Astrocyte of the cerebellum (primary cell): ENCODE data around the gene CRTAP.

Source experiments
- DNase-seq: peaks from one replicate; pipeline ENCODE4 v3.0.0-alpha.2; 2011; ENCODE audit warnings: low read depth
- H3K4me3 ChIP-seq: 2 replicates; pipeline ENCODE4 v1.5.1; 2011; ENCODE audit warnings: mild to moderate bottlenecking, low read depth, low read length, moderate library complexity
- in situ Hi-C: cut with HindIII; loops from 2 replicates; pipeline ENCODE4 v1.10.0; 2017; ENCODE audit warnings: low sequenced_read_pairs
- TF ChIP-seq, protein P1 (sequence below): IDR thresholded peaks from 2 replicates; pipeline ENCODE4 v1.5.1; 2012; ENCODE audit warnings: low read length, low read depth, moderate library complexity, mild to moderate bottlenecking; ENCODE audit errors: missing control alignments

CRTAP gene

DNA sequence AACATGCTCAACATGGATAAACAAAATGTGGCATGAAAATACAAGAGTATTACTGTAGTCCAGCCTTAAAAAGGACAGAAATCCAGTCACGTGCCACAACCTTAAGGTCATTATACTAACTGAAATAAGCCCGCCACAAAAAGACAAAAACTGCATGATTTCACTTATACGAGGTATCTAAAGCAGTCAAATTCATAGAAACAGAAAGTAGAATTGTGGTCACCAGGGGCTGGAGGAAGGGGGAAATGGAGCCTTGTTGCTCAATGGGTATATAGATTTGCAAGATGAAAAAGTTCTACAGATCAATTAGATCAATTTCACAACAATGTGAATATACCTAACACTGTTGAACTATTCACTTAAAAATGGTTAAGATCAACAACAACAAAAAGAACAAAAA lies 24.3 kb upstream of the CRTAP start:
- DNase-seq: no peak
- no peak overlapping the region for H3K4me3 ChIP-seq
- TF ChIP-seq, protein P1, sequence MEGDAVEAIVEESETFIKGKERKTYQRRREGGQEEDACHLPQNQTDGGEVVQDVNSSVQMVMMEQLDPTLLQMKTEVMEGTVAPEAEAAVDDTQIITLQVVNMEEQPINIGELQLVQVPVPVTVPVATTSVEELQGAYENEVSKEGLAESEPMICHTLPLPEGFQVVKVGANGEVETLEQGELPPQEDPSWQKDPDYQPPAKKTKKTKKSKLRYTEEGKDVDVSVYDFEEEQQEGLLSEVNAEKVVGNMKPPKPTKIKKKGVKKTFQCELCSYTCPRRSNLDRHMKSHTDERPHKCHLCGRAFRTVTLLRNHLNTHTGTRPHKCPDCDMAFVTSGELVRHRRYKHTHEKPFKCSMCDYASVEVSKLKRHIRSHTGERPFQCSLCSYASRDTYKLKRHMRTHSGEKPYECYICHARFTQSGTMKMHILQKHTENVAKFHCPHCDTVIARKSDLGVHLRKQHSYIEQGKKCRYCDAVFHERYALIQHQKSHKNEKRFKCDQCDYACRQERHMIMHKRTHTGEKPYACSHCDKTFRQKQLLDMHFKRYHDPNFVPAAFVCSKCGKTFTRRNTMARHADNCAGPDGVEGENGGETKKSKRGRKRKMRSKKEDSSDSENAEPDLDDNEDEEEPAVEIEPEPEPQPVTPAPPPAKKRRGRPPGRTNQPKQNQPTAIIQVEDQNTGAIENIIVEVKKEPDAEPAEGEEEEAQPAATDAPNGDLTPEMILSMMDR: no peak
- in situ Hi-C loops: no loop called here

DNA sequence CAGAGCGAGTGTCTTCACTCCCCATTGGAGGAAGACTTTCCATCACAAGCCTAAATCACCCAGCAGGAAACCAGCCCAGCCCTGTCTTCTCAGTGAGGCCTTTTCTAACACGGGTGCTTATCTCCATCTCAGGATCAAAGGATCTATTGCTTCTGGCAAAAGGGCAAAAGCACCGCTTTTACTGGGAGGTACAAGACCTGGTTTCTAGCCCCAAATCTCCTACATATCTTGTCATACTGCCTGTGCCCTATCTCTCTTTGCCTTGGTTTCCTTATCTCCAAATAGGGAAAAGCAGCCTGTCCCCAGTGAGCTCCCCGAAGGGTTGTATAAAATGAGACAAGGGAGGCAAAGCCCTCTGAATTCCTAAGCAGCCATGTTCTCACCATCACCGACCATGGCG lies 22.1 kb upstream of the CRTAP start:
- DNase-seq: no peak
- in situ Hi-C loops: no loop called here
- H3K4me3 ChIP-seq: no peak overlapping the region
- TF ChIP-seq, protein P1: no peak

DNA sequence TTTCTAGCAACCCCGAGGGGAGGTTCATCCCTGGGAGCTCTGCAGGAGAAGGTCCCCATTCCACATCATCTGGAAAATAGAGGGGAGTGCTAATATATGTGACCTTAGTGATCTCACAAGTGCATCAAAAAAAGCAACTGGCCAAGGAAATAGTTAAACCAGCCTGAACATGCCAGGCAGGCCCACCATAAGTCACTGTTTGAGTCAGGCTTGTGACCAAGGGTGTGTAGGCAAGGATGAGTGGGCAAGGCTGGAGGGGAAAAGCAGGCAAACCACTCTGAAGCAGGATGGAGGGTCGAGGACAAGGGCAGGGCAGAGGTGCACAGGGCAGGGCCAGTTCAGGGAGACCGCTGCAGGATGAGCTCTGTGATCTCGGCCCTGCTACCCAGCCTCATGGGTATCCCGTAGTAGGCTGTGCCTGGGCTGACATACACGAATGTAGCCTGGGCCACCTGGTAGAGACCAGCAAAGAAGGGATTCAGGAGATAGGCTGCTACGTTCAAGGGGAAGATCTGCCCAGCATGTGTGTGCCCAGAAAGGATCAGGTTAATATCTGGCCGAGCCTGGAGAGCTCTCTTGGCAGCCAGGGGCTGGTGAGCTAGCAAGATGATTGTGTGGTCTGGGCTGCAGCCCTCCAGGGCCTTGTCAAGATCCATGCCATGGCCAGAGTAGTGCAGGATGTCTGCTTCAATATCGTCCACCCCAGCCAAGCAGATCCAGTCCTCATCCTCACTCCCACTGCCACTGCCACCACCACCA lies 21.1 kb upstream of the CRTAP start:
- DNase-seq: no peak
- H3K4me3 ChIP-seq: no peak overlapping the region
- in situ Hi-C loops: no loop called here

DNA sequence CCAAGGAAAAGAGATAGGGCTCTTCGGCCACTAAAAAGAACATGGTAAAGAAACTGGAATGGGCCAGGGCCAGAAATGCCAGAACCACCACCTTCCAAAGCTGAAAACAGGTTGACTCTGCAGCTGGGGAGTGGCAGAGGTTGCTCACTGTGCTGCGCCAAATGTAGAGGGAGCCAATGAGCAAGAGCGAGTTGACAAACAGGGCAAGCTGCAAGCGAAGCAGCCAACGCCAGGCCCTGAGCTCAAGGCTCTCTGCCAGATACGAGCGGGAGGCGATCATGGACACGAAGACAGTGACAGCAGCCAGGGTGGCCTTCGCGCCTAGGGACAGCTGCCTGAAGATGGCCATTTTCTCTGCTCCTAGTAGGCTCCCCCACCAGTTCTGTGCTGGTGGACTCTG lies 20.0 kb upstream of the CRTAP start:
- no peak for DNase-seq
- TF ChIP-seq, protein P1: no peak
- in situ Hi-C loops: no loop called here
- H3K4me3 ChIP-seq: no peak overlapping the region

More for the DNA sequence above, 21.1 kb upstream of the CRTAP start:
- TF ChIP-seq, protein P1: no peak

DNA sequence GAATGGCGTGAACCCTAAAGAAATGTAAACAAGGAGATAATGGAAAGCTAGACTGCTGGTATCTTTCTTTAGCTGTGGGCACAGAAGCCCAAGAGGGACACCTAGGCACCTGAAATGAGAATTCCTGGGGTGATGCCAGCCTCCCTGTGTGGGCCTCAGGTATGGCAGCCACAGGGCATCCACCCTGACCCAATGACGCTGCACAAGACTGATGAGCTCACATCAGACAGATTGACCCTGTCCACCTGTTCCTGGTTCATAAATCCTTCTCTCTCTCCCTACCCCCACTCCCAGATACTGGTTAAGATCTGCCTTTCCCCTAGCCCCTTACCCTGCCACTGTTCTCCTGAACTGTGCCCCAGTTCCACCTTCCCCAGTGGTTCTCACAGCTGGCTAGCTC lies 18.4 kb upstream of the CRTAP start:
- in situ Hi-C loops: no loop called here
- TF ChIP-seq, protein P1: no peak
- peak overlapping the region; percentile 94 for H3K4me3 ChIP-seq
- DNase-seq: no peak

DNA sequence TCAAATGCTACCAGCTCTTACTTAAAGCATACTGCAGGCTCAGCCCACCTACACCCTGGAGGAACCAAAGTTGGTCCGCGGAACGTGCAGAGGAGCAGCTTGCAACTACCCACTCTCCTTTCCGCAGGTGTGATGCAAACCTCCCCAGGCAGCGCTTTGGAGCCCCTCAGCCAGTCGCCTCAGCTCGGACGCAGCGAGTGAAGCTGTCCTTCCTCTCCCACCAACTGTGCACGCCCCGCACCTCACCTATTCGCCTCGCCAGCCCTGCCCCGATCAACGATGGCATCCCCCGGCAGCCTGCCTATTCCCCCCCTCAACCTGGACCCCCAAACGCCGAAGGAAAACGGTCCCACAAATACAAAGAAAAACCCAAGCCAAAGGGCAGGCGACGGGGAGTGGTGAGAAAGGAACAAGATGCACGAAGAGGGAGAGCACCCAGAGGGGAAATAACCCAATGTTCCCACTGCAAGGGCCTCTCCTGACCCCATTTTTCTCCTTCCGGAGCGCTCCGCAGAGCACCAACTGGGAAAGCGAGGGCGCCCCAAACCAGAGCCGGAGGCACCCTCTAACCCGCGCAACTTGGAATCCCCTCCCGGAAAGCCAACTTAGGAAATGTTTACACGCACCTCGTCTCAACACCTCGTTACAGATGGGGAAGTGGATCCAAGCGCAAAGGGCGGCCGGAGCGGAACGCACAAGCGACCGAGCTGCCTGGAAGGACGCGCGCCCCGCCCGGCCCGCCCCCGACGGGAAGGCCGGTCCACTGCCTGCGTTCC lies 17.5 kb upstream of the CRTAP start:
- DNase-seq: no peak
- TF ChIP-seq, protein P1: no peak
- peak overlapping the region; percentile 94 for H3K4me3 ChIP-seq
- in situ Hi-C loops: no loop called here
